Keratinocyte (primary cell): ENCODE data around the gene TSPOAP1. TPM values are rescaled to one million over a fixed set of nuclear protein-coding genes. Genes with fewer than 3 reads are reported as not detected.

Experiments used
- DNase-seq: peaks from one replicate; pipeline ENCODE4 v3.0.0-alpha.2; 2011; ENCODE audit warnings: low read depth, missing footprints, low spot score
- FAIRE-seq: peaks from 2 replicates; lab custom pipeline; 2011; peaks lifted over from hg19 to GRCh38; lab: Jason Lieb, UNC
- H2AFZ ChIP-seq: 2 replicates; pipeline ENCODE4 v1.6.0; 2012; ENCODE audit warnings: low read length, control low read depth, inconsistent platforms; ENCODE audit not compliant: control insufficient read depth
- H3K27ac ChIP-seq: 2 replicates; pipeline ENCODE4 v1.5.1; 2011; ENCODE audit warnings: low read length; ENCODE audit not compliant: control insufficient read depth, insufficient read depth
- H3K27me3 ChIP-seq: 3 replicates; pipeline ENCODE4 v1.6.0; 2011; ENCODE audit warnings: low read length; ENCODE audit not compliant: control insufficient read depth, insufficient read depth; ENCODE audit errors: extremely low read depth
- H3K36me3 ChIP-seq, 2 experiments: 2 replicates in 1 of 2; 3 replicates in 1 of 2; pipeline ENCODE4 v1.5.1; 2011; ENCODE audit warnings: low read length in 2 of 2, mild to moderate bottlenecking in 1 of 2; ENCODE audit not compliant: control insufficient read depth in 2 of 2, insufficient read depth in 2 of 2; ENCODE audit errors: extremely low read depth in 1 of 2
- H3K4me1 ChIP-seq: 3 replicates; pipeline ENCODE4 v1.5.1; 2011; ENCODE audit warnings: low read length; ENCODE audit not compliant: control insufficient read depth, insufficient read depth; ENCODE audit errors: extremely low read depth
- H3K4me2 ChIP-seq: 3 replicates; pipeline ENCODE4 v1.6.0; 2011; ENCODE audit warnings: low read depth, low read length; ENCODE audit not compliant: control insufficient read depth, insufficient read depth; ENCODE audit errors: extremely low read depth
- H3K4me3 ChIP-seq, 3 experiments: fragments of 200-600 bp in 1 of 3; sonication (generic) in 1 of 3; 2 replicates in 2 of 3; 3 replicates in 1 of 3; pipeline ENCODE4 v1.5.1; 2011 to 2016; ENCODE audit warnings: low read length in 3 of 3, mild to moderate bottlenecking in 3 of 3, control low read depth in 2 of 3, inconsistent platforms in 1 of 3, low read depth in 1 of 3, mixed read lengths in 1 of 3, mixed run types in 1 of 3, moderate library complexity in 1 of 3; ENCODE audit not compliant: control insufficient read depth in 2 of 3, insufficient read depth in 2 of 3; ENCODE audit errors: extremely low read depth in 1 of 3
- H3K79me2 ChIP-seq: 2 replicates; pipeline ENCODE4 v1.6.0; 2012; ENCODE audit warnings: low read length; ENCODE audit not compliant: control insufficient read depth, insufficient read depth
- H3K9ac ChIP-seq: 3 replicates; pipeline ENCODE4 v1.6.0; 2011; ENCODE audit warnings: low read length; ENCODE audit not compliant: control insufficient read depth, insufficient read depth; ENCODE audit errors: extremely low read depth
- H3K9me1 ChIP-seq: 3 replicates; pipeline ENCODE4 v1.6.0; 2011; ENCODE audit warnings: low read length; ENCODE audit not compliant: control insufficient read depth, insufficient read depth; ENCODE audit errors: extremely low read depth
- H3K9me3 ChIP-seq: 2 replicates; pipeline ENCODE4 v1.5.1; 2012; ENCODE audit warnings: low read depth, low read length; ENCODE audit not compliant: control insufficient read depth
- H4K20me1 ChIP-seq: 3 replicates; pipeline ENCODE4 v1.6.0; 2011; ENCODE audit warnings: low read length; ENCODE audit not compliant: control insufficient read depth, insufficient read depth; ENCODE audit errors: extremely low read depth
- CTCF ChIP-seq, 3 experiments: IDR thresholded peaks in 1 of 3; conservative IDR thresholded peaks in 1 of 3; optimal IDR thresholded peaks in 1 of 3; 2 replicates in 2 of 3; 3 replicates in 1 of 3; pipeline versions ENCODE3 to v1.5.1; 2011; ENCODE audit warnings: low read length in 3 of 3, mild to moderate bottlenecking in 3 of 3, moderate library complexity in 2 of 3, control low read depth in 1 of 3, inconsistent platforms in 1 of 3; ENCODE audit not compliant: insufficient read depth in 2 of 3; ENCODE audit errors: extremely low read depth in 1 of 3
- EZH2 ChIP-seq: IDR thresholded peaks from one replicate; pipeline ENCODE4 v1.6.1; 2012; ENCODE audit warnings: inconsistent platforms, mild to moderate bottlenecking, low read length, moderate library complexity
- dilution Hi-C: fragments of 300-500 bp; cut with MboI; formaldehyde crosslinking; loops from one replicate; pipeline ENCODE4 v1.7.0; 2020; ENCODE audit warnings: low sequenced_read_pairs; ENCODE audit not compliant: extremely low pct_ligation_motif_present
- polyA plus RNA-seq, 5 experiments: library from polyadenylated mRNA; depleted of rRNA in 3 of 5; stranded (reverse) in 3 of 5; stranded (forward) in 1 of 5; unstranded in 1 of 5; fragments of >200 nt; gene quantifications; 1 replicate in 1 of 5; 2 replicates in 3 of 5; 3 replicates in 1 of 5; pipeline versions ENCODE4 v1.2.1 to v1.2.3, GENCODE V29; 2011 to 2012; ENCODE audit warnings: missing spikeins in 2 of 5, low read depth in 1 of 5, low replicate concordance in 1 of 5

The TSPOAP1 gene
- polyA plus RNA-seq, 1 donor (not counting 4 experiments of a cell fraction or from before 2014, with no cell fraction given) = 0.04 TPM

- dilution Hi-C loops = no loop called here
- no peak for FAIRE-seq
- Histone ChIP-seq H4K20me1 (no peaks in the 10 kb centered on the region), H3K4me3 (no peak overlapping the region), H3K4me1 (peaks cover 8% of the 10 kb centered on the region), H3K9me1 (peaks cover 2% of the 10 kb centered on the region), H3K27ac (no peak overlapping the region), H3K27me3 (no peaks in the 10 kb centered on the region), H3K9me3 (no peaks in the 10 kb centered on the region), H3K36me3 (no peaks in the 10 kb centered on the region), H2AFZ (no peak overlapping the region), H3K9ac (no peak overlapping the region), H3K4me2 (no peak overlapping the region), H3K79me2 (no peaks in the 10 kb centered on the region)
- no peak for DNase-seq
- no peak for TF ChIP-seq EZH2
Measured at GRCh38 chr17:58315750-58316149, 12.8 kb downstream of the TSPOAP1 start.

GRCh38 chr17:58315281-58315711 is 13.3 kb downstream of the TSPOAP1 start:
- Histone ChIP-seq H3K4me3 (no peak overlapping the region), H2AFZ (no peak overlapping the region), H3K4me1 (peaks cover 8% of the 10 kb centered on the region), H3K27ac (no peak overlapping the region), H3K9ac (no peak overlapping the region), H3K79me2 (no peaks in the 10 kb centered on the region), H3K36me3 (no peaks in the 10 kb centered on the region), H3K4me2 (no peak overlapping the region), H3K9me1 (peaks cover 2% of the 10 kb centered on the region), H3K9me3 (no peaks in the 10 kb centered on the region), H4K20me1 (no peaks in the 10 kb centered on the region), H3K27me3 (no peaks in the 10 kb centered on the region)
- TF ChIP-seq EZH2 (no peak), CTCF (optimal IDR thresholded peaks at IDR 0.05 in 1 of 3, IDR thresholded peaks at IDR 0.05 in 1 of 3, conservative IDR thresholded peaks at IDR 0.05 in 1 of 3; ENCODE audit: extremely low read depth in 1 of 3, insufficient read depth in 2 of 3, low read length in 3 of 3) (no peak)
- FAIRE-seq = no peak
- DNase-seq = no peak
- dilution Hi-C loops = no loop called here

- Histone ChIP-seq H3K4me1 (peaks cover 8% of the 10 kb centered on the region), H2AFZ (no peak overlapping the region), H3K27me3 (no peaks in the 10 kb centered on the region), H3K9ac (no peak overlapping the region), H4K20me1 (no peaks in the 10 kb centered on the region), H3K27ac (no peak overlapping the region), H3K9me3 (no peaks in the 10 kb centered on the region), H3K4me3 (no peak overlapping the region), H3K79me2 (no peaks in the 10 kb centered on the region), H3K9me1 (peaks cover 2% of the 10 kb centered on the region), H3K36me3 (no peaks in the 10 kb centered on the region), H3K4me2 (no peak overlapping the region)
- DNase-seq = no peak
- no peak for FAIRE-seq
- TF ChIP-seq EZH2 (no peak), CTCF (optimal IDR thresholded peaks at IDR 0.05 in 1 of 3, IDR thresholded peaks at IDR 0.05 in 1 of 3, conservative IDR thresholded peaks at IDR 0.05 in 1 of 3; ENCODE audit: extremely low read depth in 1 of 3, insufficient read depth in 2 of 3, low read length in 3 of 3) (no peak)
- dilution Hi-C loops = no loop called here
Measured at GRCh38 chr17:58314706-58315015, 13.9 kb downstream of the TSPOAP1 start.
